Fibroblast of the aortic adventitia (primary cell): ENCODE data around the gene TOM1L2. TPM values are rescaled to one million over a fixed set of nuclear protein-coding genes. Genes with fewer than 3 reads are reported as not detected.

Experiments used
- DNase-seq: peaks from one replicate; pipeline ENCODE4 v3.0.0-alpha.2; 2010; ENCODE audit warnings: low read depth
- H3K4me3 ChIP-seq: 2 replicates; pipeline ENCODE4 v1.5.1; 2011; ENCODE audit warnings: low read depth, mild to moderate bottlenecking, control low read depth, low read length, moderate library complexity
- total RNA-seq: library from RNA; depleted of rRNA; stranded (reverse); fragments of >200 nt; gene quantifications from 2 replicates; pipeline ENCODE4 v1.2.3, GENCODE V29; 2012; ENCODE audit warnings: low replicate concordance
- TF ChIP-seq, protein P1 (sequence below): IDR thresholded peaks from 2 replicates; pipeline ENCODE4 v1.5.1; 2011; ENCODE audit warnings: mild to moderate bottlenecking, low read length, control low read depth, inconsistent platforms; ENCODE audit not compliant: insufficient read depth

Gene TOM1L2
- total RNA-seq, 1 donor: 40.3 TPM

DNA sequence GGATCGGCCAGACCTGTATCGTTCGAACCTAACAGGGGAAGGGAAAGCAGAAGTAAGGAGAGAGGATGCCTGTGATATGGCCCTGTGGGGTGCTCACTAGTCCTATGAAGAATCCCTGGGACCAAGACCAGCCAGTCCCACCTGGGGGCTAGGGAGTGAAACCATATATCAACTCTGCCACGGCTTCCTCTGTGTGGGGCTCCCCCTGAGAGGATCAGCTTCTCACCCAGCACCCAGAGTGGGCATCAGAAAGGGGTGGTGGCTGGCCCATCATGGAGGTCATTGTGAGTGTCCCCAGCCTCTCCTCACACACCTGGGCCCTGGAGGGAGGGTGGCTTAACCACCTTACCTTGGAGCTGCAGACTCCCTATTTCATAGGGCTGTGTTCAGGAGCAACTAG lies 105.3 kb downstream of the TOM1L2 start:
- TF ChIP-seq, protein P1, sequence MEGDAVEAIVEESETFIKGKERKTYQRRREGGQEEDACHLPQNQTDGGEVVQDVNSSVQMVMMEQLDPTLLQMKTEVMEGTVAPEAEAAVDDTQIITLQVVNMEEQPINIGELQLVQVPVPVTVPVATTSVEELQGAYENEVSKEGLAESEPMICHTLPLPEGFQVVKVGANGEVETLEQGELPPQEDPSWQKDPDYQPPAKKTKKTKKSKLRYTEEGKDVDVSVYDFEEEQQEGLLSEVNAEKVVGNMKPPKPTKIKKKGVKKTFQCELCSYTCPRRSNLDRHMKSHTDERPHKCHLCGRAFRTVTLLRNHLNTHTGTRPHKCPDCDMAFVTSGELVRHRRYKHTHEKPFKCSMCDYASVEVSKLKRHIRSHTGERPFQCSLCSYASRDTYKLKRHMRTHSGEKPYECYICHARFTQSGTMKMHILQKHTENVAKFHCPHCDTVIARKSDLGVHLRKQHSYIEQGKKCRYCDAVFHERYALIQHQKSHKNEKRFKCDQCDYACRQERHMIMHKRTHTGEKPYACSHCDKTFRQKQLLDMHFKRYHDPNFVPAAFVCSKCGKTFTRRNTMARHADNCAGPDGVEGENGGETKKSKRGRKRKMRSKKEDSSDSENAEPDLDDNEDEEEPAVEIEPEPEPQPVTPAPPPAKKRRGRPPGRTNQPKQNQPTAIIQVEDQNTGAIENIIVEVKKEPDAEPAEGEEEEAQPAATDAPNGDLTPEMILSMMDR: no peak
- no peak overlapping the region for H3K4me3 ChIP-seq

DNA sequence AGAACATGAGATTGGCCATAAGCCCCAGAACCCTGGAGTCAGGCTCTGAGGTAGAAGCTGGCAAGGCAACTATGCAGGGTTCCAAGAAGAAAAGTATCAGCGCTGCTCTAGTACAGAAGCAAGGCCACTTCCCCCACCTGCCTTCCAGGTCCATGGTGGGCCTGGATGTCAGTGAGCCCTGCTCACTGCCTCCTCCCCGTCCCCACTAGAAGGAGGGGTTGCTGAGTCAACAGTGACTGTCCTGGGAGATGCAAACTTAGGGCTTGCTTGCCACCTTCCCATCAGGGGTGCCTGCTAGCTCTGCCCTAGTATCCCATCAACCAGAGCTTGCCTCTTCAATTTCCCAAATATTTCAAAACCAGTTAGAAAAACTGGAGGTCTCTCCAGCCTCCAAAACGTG lies 105.8 kb downstream of the TOM1L2 start:
- DNase-seq: no peak
- TF ChIP-seq, protein P1: no peak
- no peak overlapping the region for H3K4me3 ChIP-seq

More for the DNA sequence above, 105.3 kb downstream of the TOM1L2 start:
- DNase-seq: no peak

DNA sequence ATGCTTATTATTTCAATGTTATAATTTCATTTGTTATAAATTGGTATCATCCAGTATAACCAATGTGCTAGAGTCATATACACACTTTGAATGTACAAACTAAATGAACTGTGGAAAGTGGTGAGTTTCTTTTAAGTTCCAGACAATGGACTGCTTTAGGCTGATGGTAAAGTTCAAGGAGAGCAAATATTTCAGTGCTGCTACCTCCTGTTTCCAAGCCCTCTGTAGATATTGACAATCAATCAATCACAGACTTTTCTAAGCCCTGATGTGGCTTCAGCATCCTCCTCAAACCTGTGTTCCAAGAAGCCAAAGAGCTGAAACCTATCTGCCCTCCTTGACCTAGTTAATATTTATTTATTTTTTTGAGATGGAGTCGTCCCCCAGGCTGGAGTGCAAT lies 107.2 kb downstream of the TOM1L2 start:
- no peak for DNase-seq
- H3K4me3 ChIP-seq: no peak overlapping the region
- TF ChIP-seq, protein P1: no peak

DNA sequence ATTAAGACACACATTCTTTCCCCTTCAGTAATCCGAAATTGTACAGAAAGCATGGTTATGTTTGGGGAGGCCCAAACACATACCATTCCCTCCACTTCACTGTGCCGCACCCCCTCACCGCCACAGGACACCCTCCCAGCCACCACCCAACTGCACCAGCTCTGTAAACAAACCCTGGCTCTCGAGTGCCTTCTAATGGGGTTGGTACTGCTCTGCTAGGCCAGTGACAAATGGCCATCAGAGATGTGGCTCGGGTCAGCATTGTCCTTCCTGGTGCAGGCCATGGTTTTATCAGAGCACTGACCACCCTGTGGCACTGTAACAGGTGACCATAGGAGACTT lies 111.5 kb downstream of the TOM1L2 start:
- no peak for DNase-seq
- H3K4me3 ChIP-seq: no peak overlapping the region
- TF ChIP-seq, protein P1: no peak

DNA sequence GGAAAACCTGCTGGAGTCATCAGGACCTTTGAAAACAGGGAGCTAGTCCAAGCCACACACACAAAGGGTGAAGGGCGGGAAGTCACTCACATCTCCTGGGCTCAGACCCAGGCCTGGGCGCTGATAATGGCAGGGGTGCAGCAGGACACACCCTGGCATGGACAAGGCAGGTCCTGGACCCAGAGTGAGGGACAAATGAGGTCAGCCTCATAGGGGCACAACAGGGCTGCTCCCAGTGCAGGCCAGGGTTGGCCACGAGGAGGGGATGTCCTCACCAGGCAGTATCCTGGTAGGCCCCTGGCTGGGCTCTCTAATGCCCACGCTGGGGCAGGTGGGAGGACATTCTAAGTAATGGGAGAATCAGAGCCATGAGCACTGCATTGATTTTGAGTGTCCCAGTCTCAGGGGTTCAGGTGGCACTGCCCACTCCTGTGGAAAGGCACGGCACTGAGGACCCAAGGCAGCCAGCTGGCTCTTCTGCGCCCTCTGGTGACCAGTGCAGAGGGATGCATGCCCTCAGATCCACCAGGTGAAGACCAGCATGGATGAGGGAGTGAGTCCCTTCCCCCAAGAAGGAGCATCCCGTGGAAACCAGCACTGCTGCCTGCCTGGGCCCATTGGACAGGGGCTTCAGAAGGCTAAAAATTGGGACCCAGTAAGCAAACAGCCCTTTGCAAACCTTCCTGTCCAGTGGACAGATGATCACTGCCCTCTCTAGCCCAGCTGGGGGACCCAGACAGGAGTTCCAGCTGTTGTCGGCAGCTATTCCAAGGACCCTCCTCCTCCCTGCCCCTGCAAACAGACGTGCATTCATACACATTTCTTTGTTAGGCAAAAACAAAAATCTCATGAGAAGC lies 112.1 kb downstream of the TOM1L2 start:
- H3K4me3 ChIP-seq: no peak overlapping the region
- TF ChIP-seq, protein P1: peak; percentile 98
- DNase-seq: peak; percentile 62

DNA sequence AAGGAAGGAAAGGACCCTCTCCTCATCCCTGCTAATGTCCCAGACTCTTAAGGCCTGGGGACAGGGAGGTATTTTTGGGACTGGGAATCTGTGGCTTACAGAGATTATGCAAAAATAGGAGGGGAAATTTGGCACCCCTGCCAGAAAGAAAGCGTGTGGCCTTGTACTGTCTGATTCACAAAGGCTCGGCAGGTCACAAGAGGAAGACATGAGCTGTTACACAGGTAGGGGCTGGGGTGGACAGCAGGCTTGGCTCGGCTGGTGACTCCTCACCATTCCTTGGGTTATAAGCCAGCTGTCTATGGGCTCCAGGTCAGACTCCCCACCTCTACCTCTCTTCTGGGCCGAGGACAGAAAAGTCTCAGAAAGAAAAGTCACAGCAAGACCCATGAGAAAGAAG lies 114.7 kb downstream of the TOM1L2 start:
- TF ChIP-seq, protein P1: no peak
- DNase-seq: no peak
- no peak overlapping the region for H3K4me3 ChIP-seq
